GM10248 (cell line): ENCODE measurements around the gene AP3B1.
"Not testable (repeated sequence)": the region's sequence is repeated elsewhere in the genome, so short reads cannot be mapped to it uniquely, and the experiment has no call there.

Experiments used
- CTCF ChIA-PET: fragments of 300-600 bp; sonication (Branson Sonifier 250); formaldehyde crosslinking; extraction: SDS; loops from one replicate; lab custom pipeline; 2021; ENCODE audit warnings: antibody characterized with exemption; lab: Yijun Ruan, JAX
- POLR2A ChIA-PET: fragments of 350-650 bp; sonication (Branson Sonifier 250); formaldehyde crosslinking; extraction: SDS; loops from one replicate; lab custom pipeline; 2020; ENCODE audit warnings: antibody characterized with exemption; lab: Yijun Ruan, JAX
- DNase-seq: peaks from one replicate; pipeline ENCODE4 v3.0.0; 2012; ENCODE audit errors: extremely low spot score
- TF ChIP-seq, protein P1 (sequence below): IDR thresholded peaks from 2 replicates; pipeline ENCODE4 v1.5.1; 2012; ENCODE audit warnings: mild to moderate bottlenecking, low read depth; ENCODE audit errors: extremely low read depth, missing control alignments, control extremely low read depth

Gene AP3B1

GRCh38 chr5:78062645-78063044 is 231.9 kb downstream of the AP3B1 start:
- DNase-seq, result no peak
- ChIA-PET CTCF (interaction anchor here (0.9 to 1.7 kb wide), 3 partner anchors 11 to 125 kb away, joined by 3 to 4 read pairs (median 3); no protein-coding TSS in a partner anchor), POLR2A (no interaction called here)
- TF ChIP-seq, protein P1, sequence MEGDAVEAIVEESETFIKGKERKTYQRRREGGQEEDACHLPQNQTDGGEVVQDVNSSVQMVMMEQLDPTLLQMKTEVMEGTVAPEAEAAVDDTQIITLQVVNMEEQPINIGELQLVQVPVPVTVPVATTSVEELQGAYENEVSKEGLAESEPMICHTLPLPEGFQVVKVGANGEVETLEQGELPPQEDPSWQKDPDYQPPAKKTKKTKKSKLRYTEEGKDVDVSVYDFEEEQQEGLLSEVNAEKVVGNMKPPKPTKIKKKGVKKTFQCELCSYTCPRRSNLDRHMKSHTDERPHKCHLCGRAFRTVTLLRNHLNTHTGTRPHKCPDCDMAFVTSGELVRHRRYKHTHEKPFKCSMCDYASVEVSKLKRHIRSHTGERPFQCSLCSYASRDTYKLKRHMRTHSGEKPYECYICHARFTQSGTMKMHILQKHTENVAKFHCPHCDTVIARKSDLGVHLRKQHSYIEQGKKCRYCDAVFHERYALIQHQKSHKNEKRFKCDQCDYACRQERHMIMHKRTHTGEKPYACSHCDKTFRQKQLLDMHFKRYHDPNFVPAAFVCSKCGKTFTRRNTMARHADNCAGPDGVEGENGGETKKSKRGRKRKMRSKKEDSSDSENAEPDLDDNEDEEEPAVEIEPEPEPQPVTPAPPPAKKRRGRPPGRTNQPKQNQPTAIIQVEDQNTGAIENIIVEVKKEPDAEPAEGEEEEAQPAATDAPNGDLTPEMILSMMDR, result no peak

DNA sequence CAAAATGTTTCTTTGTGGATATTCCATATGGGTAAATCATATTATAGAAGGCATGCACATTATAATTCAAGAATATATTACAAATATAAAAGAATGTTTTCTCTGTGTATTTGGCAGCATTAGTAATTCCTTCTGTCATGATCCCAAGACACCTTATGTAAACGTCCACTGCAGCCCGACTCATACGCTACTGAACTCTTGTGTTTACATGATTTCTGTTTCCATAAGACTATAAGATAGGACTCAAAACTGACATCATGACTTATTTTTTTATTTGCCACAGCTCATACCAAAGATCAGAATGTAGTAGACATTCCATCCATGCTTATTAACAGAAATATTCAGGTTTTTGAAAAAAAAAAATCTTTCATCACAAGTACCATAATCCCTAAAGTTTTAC is 234.1 kb downstream of the AP3B1 start:
- no peak for DNase-seq
- CTCF ChIA-PET, result no interaction called here
- TF ChIP-seq, protein P1, result no peak

GRCh38 chr5:78058625-78059024 is 235.9 kb downstream of the AP3B1 start:
- POLR2A ChIA-PET, result no interaction called here
- CTCF ChIA-PET, result no interaction called here
- TF ChIP-seq, protein P1, result no peak
- DNase-seq, result no peak

More for the DNA sequence above, 234.1 kb downstream of the AP3B1 start:
- POLR2A ChIA-PET, result no interaction called here

DNA sequence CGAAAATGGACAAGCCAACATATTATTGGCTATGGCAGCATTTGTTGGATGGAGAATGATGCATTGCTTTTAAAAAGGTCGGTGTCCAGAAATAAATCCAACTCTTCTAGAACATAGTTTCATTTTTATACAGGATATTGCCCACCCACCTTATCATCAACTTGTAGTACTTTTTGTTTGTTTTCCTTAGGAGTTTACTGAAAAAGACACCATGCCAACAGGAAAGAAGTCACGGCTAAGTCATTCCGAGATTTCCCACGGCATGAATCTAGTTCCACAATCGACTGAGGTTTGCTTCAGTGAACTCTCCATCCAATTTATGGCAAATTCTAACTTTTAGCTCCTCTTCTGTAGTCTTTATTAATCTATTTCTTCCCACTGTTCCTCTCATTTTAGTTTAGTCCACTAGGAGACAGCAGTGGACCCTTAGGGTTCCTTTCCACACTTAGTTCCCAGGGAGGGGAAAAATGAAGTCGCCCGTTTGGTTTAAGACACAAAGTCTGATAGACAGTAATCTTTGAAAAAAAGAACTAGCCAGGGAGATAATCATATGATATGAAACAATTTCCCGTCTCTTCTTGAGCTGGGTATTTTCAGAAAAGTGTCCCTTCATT is 237.5 kb downstream of the AP3B1 start:
- POLR2A ChIA-PET, result no interaction called here
- CTCF ChIA-PET, result no interaction called here
- TF ChIP-seq, protein P1, result no peak
- DNase-seq, result no peak

DNA sequence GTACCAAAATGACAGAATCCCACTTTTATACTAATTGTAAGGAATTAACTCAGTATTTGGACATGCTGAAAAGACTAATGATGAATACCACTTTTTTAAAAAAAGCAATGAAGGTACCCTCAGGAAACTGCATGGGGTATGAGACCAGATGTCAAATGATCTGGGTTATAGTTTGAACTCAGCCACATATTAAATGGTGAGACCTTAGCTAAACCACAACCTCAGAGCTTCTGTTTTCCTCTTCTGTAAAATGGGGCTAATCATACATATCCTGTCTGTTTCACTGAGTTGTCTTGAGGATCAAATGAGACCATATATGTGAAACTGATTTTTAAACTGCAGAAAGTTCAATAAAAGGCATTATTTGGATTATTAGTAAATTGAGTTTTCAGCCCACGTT is 238.4 kb downstream of the AP3B1 start:
- CTCF ChIA-PET, result no interaction called here
- no peak for DNase-seq
- TF ChIP-seq, protein P1, result no peak
- POLR2A ChIA-PET, result interaction anchor here (0.5 kb wide), 1 partner anchor 15 kb away, joined by 3 read pairs; no protein-coding TSS in a partner anchor

DNA sequence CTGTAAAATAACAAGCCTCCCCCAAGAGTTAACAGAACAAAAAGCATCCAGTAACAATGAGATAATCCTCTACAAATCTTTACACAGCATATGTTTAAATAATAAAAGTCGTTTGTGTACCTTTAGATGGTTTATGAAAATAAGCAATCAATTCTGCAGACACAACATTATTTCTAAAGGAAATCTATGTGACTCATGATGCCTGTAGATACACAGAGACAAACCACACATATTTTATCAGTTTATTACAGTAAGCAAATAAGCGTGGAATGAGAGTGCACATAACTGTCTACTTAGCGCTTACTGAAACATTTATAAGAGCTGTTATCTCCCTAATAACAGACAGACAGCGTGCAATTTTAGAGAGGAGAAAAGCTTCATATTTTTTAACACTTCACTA is 243.6 kb downstream of the AP3B1 start:
- TF ChIP-seq, protein P1, result no peak
- CTCF ChIA-PET, result interaction anchor here (1.1 to 1.5 kb wide), 3 partner anchors 9 to 14 kb away, joined by 3 to 4 read pairs (median 3); no protein-coding TSS in a partner anchor
- no peak for DNase-seq
- POLR2A ChIA-PET, result no interaction called here

- CTCF ChIA-PET, POLR2A ChIA-PET, DNase-seq: not testable (repeated sequence)
Observed at GRCh38 chr5:78046823-78047222, 247.7 kb downstream of the AP3B1 start.
